HG03175 (cell line): ENCODE results near the gene FBXO3.

Experiments
- ATAC-seq: cut with Tn5 transposase; IDR thresholded peaks from one replicate; pipeline ENCODE4 v1.9.1; 2021; ENCODE audit warnings: mild to moderate bottlenecking, moderate library complexity; ENCODE audit not compliant: unreplicated experiment

FBXO3 gene

DNA sequence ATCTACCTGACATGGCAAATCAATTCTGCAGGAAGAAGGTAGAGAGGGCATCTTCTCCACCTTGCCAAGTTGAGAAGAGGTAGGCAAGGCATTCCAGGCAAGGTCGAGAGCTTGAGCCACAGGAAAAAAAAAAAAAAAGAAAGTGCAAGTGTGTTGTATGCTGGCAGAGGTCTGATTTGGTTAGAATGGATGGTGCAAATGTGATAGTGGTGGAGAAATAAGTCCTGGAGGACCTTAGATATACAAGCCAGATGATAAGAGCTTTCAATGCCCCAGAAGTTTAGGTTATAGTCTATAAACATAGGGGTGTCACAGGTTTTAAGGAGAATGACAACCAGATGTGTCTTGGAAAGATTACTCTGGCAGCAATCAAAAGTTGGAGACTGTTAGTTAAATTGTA is 1.4 kb downstream of the FBXO3 start:
- ATAC-seq, result no peak

DNA sequence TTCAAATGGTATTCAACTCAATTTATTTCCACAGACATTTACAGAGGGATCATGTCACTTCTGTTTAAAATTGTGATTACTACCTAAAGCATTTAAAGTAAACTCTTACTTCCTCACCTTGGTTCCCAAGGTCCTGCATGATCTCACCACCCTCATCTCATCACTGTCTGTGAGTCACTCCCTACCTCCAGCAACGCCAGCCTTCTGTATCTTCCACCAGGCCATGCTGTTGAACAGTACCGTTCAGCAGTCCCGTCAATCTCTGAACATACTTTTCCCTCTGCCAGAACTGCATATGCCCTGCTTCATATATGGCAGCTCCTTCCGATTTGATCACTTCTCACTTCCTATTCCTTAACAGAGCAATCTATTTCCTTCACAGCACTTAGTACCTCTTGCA is 2.0 kb downstream of the FBXO3 start:
- ATAC-seq, result no peak

DNA sequence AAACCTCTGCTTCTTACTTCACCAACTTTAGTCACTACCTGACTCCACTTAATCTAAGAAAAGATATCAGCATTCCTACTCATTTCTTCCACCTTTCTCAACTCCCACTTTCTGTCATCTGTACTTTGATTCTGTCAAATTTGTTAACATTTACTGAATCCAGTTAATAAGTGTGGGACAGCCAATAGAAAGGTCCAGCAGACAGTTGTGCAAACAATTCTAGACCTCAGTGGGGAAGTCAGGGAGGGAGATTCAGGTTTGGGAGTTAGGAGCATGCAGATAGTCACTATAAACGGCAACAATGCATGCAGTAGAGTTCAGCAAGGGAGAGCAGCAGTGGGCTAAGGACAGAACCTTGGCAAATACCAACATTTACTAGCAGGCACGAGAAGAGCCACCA is 4.1 kb downstream of the FBXO3 start:
- ATAC-seq, result no peak

DNA sequence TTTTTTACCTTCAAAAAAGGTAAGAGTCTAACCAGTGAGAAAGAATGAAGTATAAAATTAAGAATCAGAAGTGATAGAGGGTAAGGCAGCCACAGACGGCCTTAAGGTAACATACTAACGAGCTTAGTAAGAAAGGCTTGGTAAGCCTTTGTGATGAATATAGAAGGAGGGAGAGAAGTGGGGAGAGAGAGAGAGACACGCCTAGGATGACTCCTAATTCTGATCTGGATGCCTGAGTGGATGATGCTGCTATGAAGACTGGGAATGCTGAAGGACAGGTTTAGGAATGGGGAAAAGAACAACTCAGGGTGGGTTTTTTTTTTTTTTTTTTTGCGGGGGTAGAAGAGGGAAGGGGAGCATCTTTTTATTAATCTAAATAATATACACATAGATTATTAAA is 4.8 kb downstream of the FBXO3 start:
- no peak for ATAC-seq

DNA sequence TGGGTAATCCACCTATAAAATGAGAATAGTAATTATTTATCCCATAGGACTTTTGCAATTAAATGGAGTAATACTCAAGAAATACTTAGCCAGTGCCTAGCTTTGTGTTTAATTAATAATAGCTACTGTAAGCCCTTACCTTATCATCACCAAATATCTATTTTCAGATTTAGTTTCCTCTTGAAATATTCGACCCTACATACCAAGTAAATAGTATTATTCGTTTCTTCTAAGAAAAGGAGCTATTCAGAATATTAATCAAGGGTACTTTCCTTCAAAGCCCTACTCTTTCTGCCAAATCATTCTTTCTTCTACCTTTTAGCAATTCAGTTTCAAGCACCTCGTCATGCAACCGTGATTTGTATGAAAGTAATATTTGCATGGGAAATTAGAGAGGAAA is 6.7 kb downstream of the FBXO3 start:
- no peak for ATAC-seq

DNA sequence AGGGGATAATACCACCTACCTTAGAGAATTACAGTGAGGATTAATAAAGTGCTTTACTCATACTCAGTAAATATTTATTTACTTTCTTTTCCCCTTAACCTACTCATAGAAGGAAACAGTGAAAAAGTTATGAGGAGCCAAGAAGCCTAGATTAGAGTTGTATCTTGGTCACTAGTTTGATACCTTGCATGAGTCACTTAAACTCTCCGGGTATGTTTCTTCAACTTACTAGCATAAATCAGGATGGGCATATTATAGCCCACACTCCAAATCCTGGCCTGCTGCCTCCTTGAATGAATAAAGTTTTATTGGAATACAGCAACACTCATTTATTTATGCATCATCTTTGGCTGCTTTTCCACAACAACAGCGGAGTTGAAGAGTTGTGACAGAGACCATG is 8.2 kb downstream of the FBXO3 start:
- no peak for ATAC-seq

DNA sequence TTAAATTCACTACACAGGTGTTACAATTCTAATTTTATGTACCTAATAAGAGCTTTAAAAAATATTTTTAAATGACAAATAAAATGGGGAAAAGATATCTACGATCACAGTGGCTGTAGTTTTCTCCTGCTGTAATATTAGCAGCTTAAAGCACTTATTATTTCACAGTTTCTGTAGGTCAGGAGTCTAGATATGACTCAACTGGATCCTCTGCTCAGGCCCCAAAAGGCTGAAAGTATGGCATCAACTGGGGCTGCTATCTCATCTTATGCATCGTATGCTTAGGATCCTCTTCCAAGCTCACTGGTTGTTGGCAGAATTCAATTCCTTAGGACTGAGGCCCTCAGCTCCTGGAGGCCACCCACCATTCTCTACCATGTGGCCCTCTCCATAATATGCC is 12.8 kb downstream of the FBXO3 start:
- peak; percentile 90 for ATAC-seq

DNA sequence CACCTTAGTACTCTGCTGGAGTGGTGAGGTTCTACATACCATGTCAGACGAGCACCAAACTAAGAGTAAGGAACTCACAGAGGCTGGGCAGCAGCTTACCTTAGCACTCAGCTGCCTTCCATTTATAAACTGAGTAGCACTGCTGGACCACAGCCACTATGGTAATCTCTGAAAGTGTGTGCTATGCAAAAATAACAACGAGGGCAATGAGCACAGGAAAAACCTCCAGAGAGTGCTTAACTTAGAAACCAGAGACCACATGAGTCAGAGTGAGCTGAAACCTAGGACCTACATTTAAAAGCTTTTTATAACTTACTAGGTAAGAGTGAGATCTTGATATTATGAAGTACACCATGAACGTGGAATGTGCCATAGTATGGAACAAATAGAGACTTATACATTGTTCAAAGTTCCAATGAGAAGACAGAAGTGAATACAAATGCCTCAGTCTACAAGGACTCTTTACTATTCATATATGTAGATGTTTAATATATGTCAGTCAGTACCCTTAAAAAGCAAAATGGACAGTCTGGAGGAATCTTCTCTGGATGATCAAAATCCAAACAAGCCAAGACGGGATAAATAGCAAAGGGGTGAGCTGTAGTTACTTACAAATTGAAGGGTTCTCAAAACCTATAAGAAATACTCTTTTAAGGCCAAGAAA is 20.9 kb downstream of the FBXO3 start:
- ATAC-seq, result peak; percentile 96

DNA sequence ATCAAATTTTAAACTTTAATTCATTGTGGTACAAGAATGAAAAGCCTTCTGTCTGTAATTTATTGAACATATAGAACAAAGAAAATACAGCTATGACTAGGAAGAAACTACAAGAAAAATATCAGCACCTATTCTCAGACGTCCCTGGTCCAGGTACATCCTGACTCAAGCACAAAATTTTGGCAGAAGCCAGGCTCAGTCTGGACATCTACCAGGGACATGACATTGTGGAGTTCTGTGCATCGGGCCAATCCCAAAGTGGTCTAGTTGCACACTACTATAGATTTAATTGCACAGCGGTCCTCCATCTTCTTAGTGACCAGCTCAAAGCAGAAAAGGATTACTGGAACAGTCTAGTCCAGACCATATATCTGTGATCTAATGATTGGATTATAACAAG is 22.4 kb downstream of the FBXO3 start:
- ATAC-seq, result no peak

DNA sequence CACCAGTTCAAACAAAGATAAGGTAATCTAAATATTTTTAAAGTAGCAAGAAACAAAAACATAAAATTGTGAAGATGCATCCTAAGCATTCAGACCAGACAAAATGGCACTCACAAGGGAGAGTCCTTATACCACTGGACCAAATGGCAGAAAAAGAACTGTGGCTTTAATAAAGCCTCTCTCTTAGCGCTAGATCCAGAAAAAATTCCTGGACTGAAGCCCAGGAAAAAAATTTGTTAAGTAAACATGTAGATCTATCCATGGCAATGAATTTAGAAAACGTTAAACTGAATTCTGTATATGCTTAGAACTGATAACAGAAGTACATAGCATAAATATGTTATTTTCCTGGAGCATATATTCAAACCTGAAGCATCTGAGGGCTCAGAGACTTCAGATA is 26.3 kb downstream of the FBXO3 start:
- ATAC-seq, result no peak

DNA sequence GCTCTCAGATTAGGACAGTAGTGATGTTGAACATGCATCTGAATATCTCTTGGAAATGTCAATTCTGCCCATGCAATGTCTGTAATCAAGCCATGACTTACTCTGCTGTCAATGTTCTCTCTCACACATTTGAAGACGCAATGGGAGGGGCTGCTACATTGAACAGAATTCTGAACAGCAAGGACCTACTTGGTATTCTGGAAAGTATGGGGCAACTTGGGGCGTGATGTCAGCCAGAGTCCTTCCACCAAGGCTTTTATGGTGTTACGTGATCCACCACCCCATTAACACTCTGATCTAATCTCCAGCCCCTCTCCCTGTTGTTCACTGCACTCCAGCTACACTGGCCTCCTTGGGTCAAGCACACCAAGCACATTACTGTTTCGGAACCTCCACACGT is 31.0 kb downstream of the FBXO3 start:
- no peak for ATAC-seq

DNA sequence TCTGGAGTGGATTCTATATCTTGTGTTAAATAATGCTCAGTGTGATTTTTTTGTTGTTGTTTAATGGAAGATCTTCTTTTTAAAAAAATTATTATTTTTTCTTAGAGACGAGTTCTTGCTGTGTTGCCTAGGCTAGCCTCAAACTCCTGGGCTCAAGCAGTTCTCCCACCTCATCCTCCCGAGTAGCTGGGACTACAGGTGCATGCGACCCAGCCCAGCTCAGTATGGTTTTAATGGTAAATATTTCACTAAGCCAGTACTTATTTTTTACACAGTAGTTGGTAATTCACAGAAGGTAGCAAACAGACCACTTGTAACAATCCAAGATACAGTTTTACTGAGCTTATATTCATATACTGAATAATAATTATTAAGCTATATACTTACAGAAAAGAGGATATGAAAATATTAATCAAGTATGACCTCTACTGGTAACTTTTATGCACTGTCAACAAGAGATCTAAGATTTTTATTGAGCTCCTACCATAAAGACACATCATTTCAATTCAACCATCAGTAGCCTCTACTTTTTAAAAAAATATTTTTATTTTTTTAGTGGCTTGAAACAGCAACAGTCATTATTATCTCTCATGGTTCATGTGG is 32.0 kb downstream of the FBXO3 start:
- peak; percentile 67 for ATAC-seq

DNA sequence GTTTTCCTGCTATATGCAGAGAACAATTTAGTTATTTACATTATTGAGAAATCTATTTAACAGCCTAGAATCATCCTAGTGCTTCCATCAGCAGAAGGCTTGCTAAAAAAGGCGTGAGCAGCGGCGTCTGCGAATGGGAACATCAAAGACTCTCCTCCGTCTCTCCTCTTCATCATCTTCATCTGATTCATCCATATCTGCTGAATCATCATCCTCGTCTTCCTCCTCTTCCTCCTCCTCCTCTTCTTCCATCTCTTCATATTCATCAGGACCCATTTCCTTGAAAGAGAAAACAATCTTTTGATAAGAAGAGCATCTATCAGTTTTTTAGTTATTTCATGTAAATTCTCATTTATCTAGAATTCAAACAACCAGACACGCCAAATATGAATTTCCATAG is 32.5 kb downstream of the FBXO3 start:
- no peak for ATAC-seq

DNA sequence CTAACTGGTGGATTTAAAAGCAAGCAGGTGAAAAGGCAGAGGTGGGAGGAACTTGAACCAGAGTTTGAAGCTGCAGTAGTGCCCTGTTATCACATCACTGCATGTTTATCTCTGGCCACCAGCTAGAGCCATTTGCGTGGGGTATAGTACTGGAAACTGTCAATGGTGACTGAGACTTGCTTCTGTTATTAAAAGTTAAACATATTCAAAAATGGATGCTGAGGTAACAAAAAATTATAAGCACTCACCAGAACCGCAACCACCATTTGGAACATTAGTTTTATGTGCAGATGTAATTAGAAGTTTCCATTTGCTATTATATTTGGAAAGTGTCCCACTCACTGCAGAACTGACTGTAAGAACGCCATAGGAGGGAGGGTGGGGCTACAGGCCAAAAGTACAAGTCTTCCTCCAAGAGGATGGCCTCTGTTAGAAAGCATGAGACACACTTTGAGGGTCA is 36.9 kb downstream of the FBXO3 start:
- ATAC-seq, result no peak

DNA sequence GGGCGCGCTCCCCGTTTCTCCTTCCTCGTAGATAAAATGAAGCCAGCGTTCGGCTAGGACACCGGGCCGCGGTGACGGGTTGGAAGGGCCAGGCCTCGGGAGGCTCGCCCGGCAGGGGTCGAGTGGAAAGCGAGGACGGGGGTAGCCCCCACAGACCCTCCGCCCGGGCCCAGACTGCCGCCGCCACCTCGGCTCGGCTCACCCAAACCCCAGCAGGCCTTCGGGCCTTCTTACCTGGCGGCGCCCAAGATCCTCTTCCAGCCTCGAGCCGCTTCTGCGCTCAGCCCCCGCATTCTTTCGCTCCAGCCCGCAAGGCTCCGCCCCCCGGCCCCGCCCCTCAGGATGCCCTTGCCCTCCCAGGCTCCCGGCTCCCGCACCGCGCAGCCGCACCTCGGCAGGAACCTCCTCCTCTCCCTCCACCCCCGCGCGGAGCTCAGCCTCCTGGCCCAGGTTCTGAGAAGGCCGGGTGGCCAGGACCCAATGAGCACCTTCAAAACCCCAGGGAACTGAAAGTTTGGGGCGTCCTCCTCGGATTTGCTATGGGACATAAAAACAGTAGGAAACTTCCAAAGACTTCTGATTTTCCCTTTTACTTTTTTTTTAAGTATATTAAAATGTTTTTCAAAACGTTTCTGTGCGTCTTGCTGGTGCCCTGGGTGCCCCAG is 38.0 kb downstream of the FBXO3 start, which contains the start of gene CD59:
CD59 (minus strand) TSS at position 276 of the 665 bp plus-strand sequence. CDS start 13,978 bp downstream, outside the sequence.
- ATAC-seq, result peak; percentile 63

DNA sequence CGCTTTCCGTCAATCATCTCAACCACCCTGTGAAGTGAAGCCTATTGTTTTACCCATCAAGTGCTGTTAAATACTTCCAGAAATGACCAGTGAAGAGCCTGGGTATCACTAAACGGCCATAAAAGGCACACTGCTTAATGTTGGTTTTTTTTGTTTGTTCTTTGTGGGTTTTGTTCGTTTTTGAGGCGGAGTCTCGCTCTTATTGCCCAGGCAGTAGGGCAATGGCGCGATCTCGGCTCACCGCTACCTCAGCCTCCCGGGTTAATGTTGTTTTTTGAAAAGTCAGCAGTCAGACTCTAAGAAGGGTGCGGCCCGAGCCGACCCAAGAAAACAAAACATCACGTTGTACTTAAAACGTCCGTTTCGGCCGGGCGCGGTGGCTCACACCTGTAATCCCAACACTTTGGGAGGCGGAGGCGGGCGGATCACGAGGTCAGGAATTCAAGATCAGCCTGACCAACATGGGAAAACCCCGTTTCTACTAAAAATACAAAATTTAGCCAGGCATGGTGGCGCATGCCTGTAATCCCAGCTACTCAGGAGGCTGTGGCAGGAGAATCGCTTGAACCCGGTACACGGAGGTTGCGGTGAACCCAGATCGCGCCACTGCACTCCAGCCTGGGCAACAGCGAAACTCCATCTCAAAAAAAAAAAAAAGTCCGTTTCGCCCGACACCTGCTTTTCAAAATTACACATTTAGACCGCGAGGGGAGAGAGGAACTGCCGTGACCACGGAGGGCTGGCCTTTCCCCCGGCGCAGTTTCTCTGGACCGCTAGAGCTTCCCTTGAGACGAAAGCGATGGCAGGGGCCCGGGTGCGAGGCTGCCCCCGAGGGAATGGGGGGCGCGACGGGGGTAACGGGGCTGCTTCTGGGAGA is 38.8 kb downstream of the FBXO3 start:
- peak; percentile 70 for ATAC-seq

DNA sequence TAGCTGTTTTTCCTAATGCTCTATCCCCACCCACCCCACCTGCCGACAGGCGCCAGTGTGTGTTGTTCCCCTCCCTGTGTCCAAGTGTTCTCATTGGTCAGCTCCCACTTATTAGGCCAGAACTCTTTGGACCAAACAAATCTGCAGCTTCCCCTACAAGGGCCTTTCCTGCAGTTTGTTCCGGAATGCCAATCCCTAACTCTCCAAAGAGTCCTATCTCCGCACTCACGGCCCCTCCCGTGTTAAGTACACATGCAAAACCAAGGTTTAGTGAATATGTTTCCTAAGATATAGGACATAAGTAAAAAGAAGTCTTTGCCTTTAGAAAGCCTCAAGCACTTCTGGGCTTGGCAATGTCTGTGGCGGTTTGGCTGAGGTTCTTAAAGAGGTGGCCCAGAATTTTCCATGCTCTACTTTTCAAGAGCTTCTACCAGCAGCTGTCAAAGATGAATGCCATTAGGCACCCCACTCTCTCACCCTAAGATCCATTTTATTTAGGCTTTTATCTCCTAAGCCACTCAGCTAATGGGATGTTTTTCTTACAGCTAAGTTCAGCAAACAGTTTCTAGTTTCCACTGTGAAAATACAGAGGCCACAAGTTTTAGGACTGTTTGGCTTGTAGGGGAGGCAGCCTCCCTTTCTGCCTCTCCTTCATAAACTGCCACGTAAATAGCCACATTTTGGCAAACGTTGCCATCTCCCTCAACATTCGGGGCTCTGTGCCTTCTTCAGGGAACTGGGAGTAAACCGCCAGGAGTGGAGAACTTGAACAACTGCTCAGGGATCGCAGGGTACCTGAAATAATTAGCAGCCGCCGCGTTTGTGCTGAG is 39.7 kb downstream of the FBXO3 start:
- ATAC-seq, result no peak

DNA sequence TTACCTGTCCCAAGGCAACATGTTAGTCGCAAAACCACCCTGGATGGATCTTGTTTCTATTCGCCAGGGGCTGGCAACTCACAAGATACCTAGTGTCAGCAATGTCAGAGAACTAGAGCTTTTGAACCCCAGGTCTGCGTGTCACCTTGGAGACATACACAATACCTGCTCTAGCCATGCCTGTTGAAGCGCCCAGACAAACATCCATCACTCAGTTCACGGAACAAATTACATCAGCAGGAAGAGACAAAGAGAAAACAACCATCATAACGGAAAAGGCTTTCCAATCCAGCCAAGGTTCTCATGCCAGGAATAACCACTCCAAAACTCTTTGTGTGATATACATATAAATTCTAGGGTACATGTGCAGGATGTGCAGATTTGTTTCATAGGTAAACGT is 40.3 kb downstream of the FBXO3 start:
- no peak for ATAC-seq

DNA sequence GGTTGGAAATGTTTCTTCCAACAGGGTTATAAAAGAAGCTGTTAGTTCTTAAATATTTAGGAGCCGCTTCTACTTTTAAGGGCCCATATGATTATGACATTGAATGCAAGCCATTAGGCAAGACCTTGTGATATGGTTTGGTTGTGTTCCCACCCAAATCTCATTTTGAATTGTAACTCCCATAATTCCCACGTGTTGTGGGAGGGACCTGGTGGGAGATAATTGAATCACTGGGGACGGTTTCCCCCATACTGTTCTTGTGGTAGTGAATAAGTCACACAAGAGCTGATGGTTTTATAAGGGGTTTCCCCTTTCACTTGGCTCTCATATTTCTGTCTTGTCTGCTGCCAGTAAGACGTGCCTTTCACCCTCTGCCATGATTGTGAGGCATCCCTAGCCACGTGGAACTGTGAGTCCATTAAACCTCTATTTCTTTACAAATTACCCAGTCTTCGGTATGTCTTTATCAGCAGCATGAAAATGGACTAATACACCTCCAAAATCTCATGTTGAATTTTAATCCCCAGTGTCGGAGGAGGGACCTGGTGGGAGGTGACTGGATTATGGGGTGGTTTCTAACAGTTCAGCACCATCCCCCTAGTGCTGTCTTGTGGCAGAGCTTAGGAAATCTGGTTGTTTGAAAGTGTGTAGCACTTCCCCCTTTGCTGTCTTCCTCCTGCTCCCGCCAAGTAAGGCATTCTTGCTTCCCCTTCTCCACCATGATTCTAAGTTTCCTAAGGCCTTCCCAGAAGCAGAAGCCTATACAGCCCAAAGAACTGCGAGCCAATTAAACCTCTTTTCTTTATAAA is 42.4 kb downstream of the FBXO3 start:
- no peak for ATAC-seq

DNA sequence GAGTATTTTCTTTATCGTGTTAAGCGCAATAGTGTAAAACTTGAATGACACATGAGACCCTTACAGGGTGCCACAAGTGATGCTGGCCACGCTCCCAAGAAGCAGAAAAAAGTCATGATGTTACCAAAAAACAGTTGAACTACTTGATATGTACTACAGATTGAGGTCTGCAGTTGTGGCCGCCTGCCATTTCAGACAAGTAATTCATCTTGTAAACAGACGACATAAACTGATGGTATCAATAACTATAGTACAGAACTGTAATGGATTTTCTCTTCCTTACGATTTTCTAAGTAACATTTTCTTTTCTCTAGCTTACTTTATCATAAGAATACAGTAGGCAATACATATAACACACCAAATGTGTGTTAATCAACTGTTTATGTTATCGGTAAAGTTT is 43.6 kb downstream of the FBXO3 start:
- no peak for ATAC-seq
